Tibial artery (tissue), 4 donors: Measurements from ENCODE around the gene ADGRL3.
A peak's percentile ranks its signal among the peaks of the same experiment; 100 is the strongest.
"Not testable (repeated sequence)": the region's sequence is repeated elsewhere in the genome, so short reads cannot be mapped to it uniquely, and the experiment has no call there.

Experiments used
- DNase-seq, 2 donors: peaks; one replicate each; pipeline ENCODE4 v3.0.0-alpha.2; 2019
- H3K27ac ChIP-seq, 2 donors: fragments of 200-600 bp; sonication (generic) in 1 of 2; 1 replicate in 1 of 2; 2 replicates in 1 of 2; pipeline ENCODE4 v1.5.1; 2018 to 2019; ENCODE audit warnings: mild to moderate bottlenecking in 1 of 2
- H3K27me3 ChIP-seq, 2 donors: fragments of 200-600 bp; sonication (generic) in 1 of 2; one replicate each; pipeline versions ENCODE4 v1.5.1 to v1.6.0; 2016 to 2019
- H3K36me3 ChIP-seq, 3 donors: fragments of 200-600 bp; sonication (generic) in 2 of 3; one replicate each; pipeline ENCODE4 v1.5.1; 2016 to 2019; ENCODE audit warnings: mild to moderate bottlenecking in 2 of 3
- H3K4me1 ChIP-seq, 4 donors: fragments of 200-600 bp; sonication (generic) in 2 of 4; 1 replicate in 3 of 4; 2 replicates in 1 of 4; pipeline ENCODE4 v1.5.1; 2016 to 2019
- H3K4me3 ChIP-seq, 2 donors: fragments of 200-600 bp; sonication (generic) in 1 of 2; 1 replicate in 1 of 2; 2 replicates in 1 of 2; pipeline ENCODE4 v1.5.1; 2018 to 2019; ENCODE audit warnings: mild to moderate bottlenecking in 2 of 2
- H3K9me3 ChIP-seq, 3 donors: fragments of 200-600 bp; sonication (generic) in 1 of 3; one replicate each; pipeline ENCODE4 v1.5.1; 2016 to 2019
- CTCF ChIP-seq, 2 experiments: fragments of 200-600 bp in 1 of 2; fragments of 450-650 bp in 1 of 2; IDR thresholded peaks; one replicate each; pipeline ENCODE4 v1.5.1; 2017 to 2019; ENCODE audit warnings: antibody characterized with exemption in 2 of 2, mild to moderate bottlenecking in 1 of 2, moderate library complexity in 1 of 2
- intact Hi-C: fragments of 100-400 bp; cut with DNase I; formaldehyde crosslinking; loops from one replicate; pipeline ENCODE4 v1.15.0; 2023; ENCODE audit warnings: low total_unique reads

ADGRL3 gene

DNA sequence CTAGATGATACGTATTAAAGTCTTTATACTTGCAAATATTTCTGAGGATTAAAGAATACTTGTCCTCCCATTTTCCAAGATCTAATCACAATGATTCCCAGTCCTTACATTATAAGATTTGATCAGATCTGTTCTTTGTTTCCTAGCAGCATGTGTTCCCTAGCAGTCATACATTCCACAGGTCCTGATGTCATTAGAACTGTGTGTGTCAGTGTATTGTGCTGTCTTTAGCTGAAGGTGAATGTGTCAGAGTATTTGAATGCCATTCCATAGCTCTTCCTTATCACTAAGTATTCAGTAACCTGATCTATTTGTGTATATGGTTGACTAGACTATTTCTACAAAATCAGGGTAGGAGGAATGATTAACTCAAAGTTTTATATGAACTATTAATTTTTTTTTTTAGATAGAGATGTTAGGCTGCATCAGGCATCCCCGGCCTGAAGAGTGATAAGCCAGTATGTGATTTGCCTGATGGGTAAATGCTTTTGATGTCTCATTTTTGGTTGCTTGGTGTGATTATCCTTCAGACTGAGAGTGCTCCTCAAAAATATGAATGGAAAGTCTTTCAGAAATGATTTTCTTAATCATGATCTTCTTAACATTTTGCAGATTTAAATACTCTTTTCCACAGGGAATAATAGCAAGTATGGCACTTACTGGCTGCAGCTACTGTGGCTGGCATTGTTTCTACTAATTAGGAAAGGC lies 4.4 kb downstream of the ADGRL3 start:
- H3K4me3 ChIP-seq, result peak overlapping the region; percentile 83 to 89
- H3K36me3 ChIP-seq, result no peaks in the 10 kb centered on the region
- H3K9me3 ChIP-seq, result no peaks in the 10 kb centered on the region
- intact Hi-C loops, result loop anchor here (10.0 kb wide), 2 partner anchors 70 to 170 kb away; no protein-coding TSS in a partner anchor
- TF ChIP-seq CTCF (IDR thresholded peaks at IDR 0.05), result no peak
- H3K27me3 ChIP-seq, result no peaks in the 10 kb centered on the region
- H3K4me1 ChIP-seq, result peaks cover 0 to 36% (median 3%) of the 10 kb centered on the region in 4 donors
- H3K27ac ChIP-seq, result peak overlapping the region; percentile 85 to 86
- DNase-seq, result no peak

DNA sequence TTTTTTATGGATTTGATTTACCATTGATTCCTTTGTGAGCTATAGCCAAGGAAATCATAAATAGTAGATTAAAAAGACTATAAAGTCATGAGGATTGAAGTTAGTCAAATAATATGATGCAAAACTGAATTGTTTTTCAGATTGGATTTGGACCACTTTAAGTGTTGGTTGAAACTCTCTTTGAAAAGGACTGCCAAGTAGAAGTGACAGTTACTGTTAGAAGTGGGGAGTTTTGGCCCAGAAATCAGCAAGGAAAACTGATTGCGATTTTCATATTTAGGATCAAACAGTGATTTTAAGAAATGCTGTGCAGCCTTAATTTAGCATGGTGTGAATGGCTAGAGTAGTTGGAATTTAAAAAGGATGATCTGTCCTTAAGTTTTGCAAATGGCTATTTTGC lies 4.9 kb downstream of the ADGRL3 start:
- H3K4me3 ChIP-seq, result peak overlapping the region; percentile 83 to 89
- no peaks in the 10 kb centered on the region for H3K27me3 ChIP-seq
- H3K36me3 ChIP-seq, result no peaks in the 10 kb centered on the region
- peaks cover 0 to 42% (median 3%) of the 10 kb centered on the region in 4 donors for H3K4me1 ChIP-seq
- intact Hi-C loops, result loop anchor here (10.0 kb wide), 2 partner anchors 70 to 170 kb away; no protein-coding TSS in a partner anchor
- H3K9me3 ChIP-seq, result no peaks in the 10 kb centered on the region
- no peak for TF ChIP-seq CTCF (IDR thresholded peaks at IDR 0.05)
- peak overlapping the region; percentile 85 to 86 for H3K27ac ChIP-seq
- DNase-seq, result no peak

DNA sequence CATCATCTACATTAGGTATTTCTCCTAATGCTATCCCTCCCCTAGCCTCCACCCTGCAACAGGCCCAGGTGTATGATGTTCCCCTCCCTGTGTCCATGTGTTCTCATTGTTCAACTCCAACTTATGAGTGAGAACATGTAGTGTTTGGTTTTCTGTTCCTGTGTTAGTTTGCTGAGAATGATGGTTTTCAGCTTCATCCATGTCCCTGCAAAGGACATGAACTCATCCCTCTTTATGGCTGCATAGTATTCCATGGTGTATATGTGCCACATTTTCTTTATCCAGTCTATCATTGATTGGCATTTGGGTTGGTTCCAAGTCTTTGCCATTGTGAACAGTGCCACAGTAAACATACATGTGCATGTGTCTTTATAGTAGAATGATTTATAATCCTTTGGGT lies 7.0 kb downstream of the ADGRL3 start:
- intact Hi-C loops, result loop anchor here (10.0 kb wide), 2 partner anchors 68 to 168 kb away; no protein-coding TSS in a partner anchor
- not testable (repeated sequence) for H3K9me3 ChIP-seq, H3K27ac ChIP-seq, H3K36me3 ChIP-seq, H3K27me3 ChIP-seq, H3K4me3 ChIP-seq, DNase-seq
- H3K4me1 ChIP-seq, result peaks cover 0 to 62% (median 7%) of the 10 kb centered on the region in 4 donors

GRCh38 chr4:61210186-61210939 lies 10.2 kb downstream of the ADGRL3 start:
- peak overlapping the region in 1 of 2 donors; percentile 53 for H3K27ac ChIP-seq
- no peak for DNase-seq
- TF ChIP-seq CTCF (IDR thresholded peaks at IDR 0.05), result no peak
- intact Hi-C loops, result no loop called here
- no peaks in the 10 kb centered on the region for H3K36me3 ChIP-seq
- H3K4me3 ChIP-seq, result no peak overlapping the region
- H3K9me3 ChIP-seq, result no peaks in the 10 kb centered on the region
- H3K4me1 ChIP-seq, result peaks cover 0 to 87% (median 7%) of the 10 kb centered on the region in 4 donors
- H3K27me3 ChIP-seq, result no peaks in the 10 kb centered on the region

DNA sequence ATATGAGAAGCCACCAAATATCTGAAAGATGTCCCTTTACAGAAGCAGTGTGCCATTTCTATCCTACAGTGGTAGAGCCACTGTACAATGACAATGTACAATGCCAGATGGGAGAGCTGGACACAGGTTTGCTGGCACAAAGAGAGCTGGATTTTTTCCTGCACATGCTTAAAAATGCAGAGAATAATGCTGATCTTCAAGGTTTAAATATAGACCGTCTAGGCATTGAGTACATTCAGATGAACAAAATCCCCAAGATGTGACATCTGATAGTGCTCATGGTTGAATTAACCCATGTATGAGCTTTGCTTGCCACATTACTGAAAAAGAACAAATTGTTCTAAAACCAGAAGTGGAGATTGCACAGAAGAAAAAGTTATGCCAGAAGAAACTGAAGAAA lies 11.7 kb downstream of the ADGRL3 start:
- DNase-seq, result no peak
- H3K9me3 ChIP-seq, result no peaks in the 10 kb centered on the region
- H3K27ac ChIP-seq, result peak overlapping the region; percentile 45 to 53
- H3K4me1 ChIP-seq, result peaks cover 0 to 74% (median 7%) of the 10 kb centered on the region in 4 donors
- no peak for TF ChIP-seq CTCF (IDR thresholded peaks at IDR 0.05)
- no peaks in the 10 kb centered on the region for H3K27me3 ChIP-seq
- H3K4me3 ChIP-seq, result peak overlapping the region in 1 of 2 donors; percentile 6
- intact Hi-C loops, result no loop called here
- no peaks in the 10 kb centered on the region for H3K36me3 ChIP-seq

GRCh38 chr4:61212788-61213187 lies 12.7 kb downstream of the ADGRL3 start:
- no peak for TF ChIP-seq CTCF (IDR thresholded peaks at IDR 0.05)
- peak overlapping the region in 1 of 2 donors; percentile 12 for H3K4me3 ChIP-seq
- no peaks in the 10 kb centered on the region for H3K36me3 ChIP-seq
- peak overlapping the region; percentile 45 to 53 for H3K27ac ChIP-seq
- intact Hi-C loops, result no loop called here
- DNase-seq, result no peak
- H3K27me3 ChIP-seq, result no peaks in the 10 kb centered on the region
- peaks cover 0 to 82% (median 9%) of the 10 kb centered on the region in 4 donors for H3K4me1 ChIP-seq
- H3K9me3 ChIP-seq, result no peaks in the 10 kb centered on the region
